ENCODE results near the gene DNAJB12. TPM values are rescaled to one million over a fixed set of nuclear protein-coding genes. Genes with fewer than 3 reads are reported as not detected.

The DNAJB12 gene
- total RNA-seq, 1 donor from 2014 or later, result 13.0 TPM

- Histone ChIP-seq H3K9ac (ENCODE audit: low read depth in 1 of 3, low read length in 3 of 3) (no peak overlapping the region), H3K4me1 (ENCODE audit: control insufficient read depth in 3 of 3, insufficient read depth in 3 of 3, low read length in 3 of 3) (peaks cover 14 to 20% (median 14%) of the 10 kb centered on the region in 3 donors), H3K4me3 (ENCODE audit: low read length in 3 of 3) (no peak overlapping the region), H3K27ac (ENCODE audit: low read depth, low read length) (no peak overlapping the region), H3K9me3 (ENCODE audit: control insufficient read depth in 3 of 3, low read length in 3 of 3) (no peaks in the 10 kb centered on the region), H3K27me3 (ENCODE audit: control insufficient read depth in 3 of 3, insufficient read depth in 3 of 3, low read length in 3 of 3) (no peaks in the 10 kb centered on the region), H3K36me3 (ENCODE audit: control insufficient read depth in 3 of 3, insufficient read depth in 3 of 3, low read length in 3 of 3) (peaks cover 51 to 55% (median 53%) of the 10 kb centered on the region in 3 donors)
Measured at GRCh38 chr10:72340510-72341261, 14.0 kb downstream of the DNAJB12 start.

- Histone ChIP-seq H3K9ac (ENCODE audit: low read depth in 1 of 3, low read length in 3 of 3) (no peak overlapping the region), H3K4me3 (ENCODE audit: low read length in 3 of 3) (no peak overlapping the region), H3K27ac (ENCODE audit: low read depth, low read length) (no peak overlapping the region), H3K36me3 (ENCODE audit: control insufficient read depth in 3 of 3, insufficient read depth in 3 of 3, low read length in 3 of 3) (peaks cover 37 to 42% (median 41%) of the 10 kb centered on the region in 3 donors), H3K9me3 (ENCODE audit: control insufficient read depth in 3 of 3, low read length in 3 of 3) (no peaks in the 10 kb centered on the region), H3K4me1 (ENCODE audit: control insufficient read depth in 3 of 3, insufficient read depth in 3 of 3, low read length in 3 of 3) (peaks cover 35 to 37% (median 36%) of the 10 kb centered on the region in 3 donors), H3K27me3 (ENCODE audit: control insufficient read depth in 3 of 3, insufficient read depth in 3 of 3, low read length in 3 of 3) (no peaks in the 10 kb centered on the region)
Measured at GRCh38 chr10:72338180-72338579, 16.5 kb downstream of the DNAJB12 start.

- peaks cover 35 to 39% (median 37%) of the 10 kb centered on the region in 3 donors for H3K4me1 ChIP-seq (ENCODE audit: control insufficient read depth in 3 of 3, insufficient read depth in 3 of 3, low read length in 3 of 3)
- no peaks in the 10 kb centered on the region for H3K9me3 ChIP-seq (ENCODE audit: control insufficient read depth in 3 of 3, low read length in 3 of 3)
- H3K27me3 ChIP-seq (ENCODE audit: control insufficient read depth in 3 of 3, insufficient read depth in 3 of 3, low read length in 3 of 3), result no peaks in the 10 kb centered on the region
- no peak overlapping the region for H3K4me3 ChIP-seq (ENCODE audit: low read length in 3 of 3)
- peaks cover 32 to 38% (median 36%) of the 10 kb centered on the region in 3 donors for H3K36me3 ChIP-seq (ENCODE audit: control insufficient read depth in 3 of 3, insufficient read depth in 3 of 3, low read length in 3 of 3)
- H3K9ac ChIP-seq (ENCODE audit: low read depth in 1 of 3, low read length in 3 of 3), result no peak overlapping the region
- no peak overlapping the region for H3K27ac ChIP-seq (ENCODE audit: low read depth, low read length)
Measured at GRCh38 chr10:72337722-72338121, 17.0 kb downstream of the DNAJB12 start.

- Histone ChIP-seq H3K27me3 (ENCODE audit: control insufficient read depth in 3 of 3, insufficient read depth in 3 of 3, low read length in 3 of 3) (no peaks in the 10 kb centered on the region), H3K9ac (ENCODE audit: low read depth in 1 of 3, low read length in 3 of 3) (peak overlapping the region in 2 of 3 donors; percentile 57 to 75), H3K4me1 (ENCODE audit: control insufficient read depth in 3 of 3, insufficient read depth in 3 of 3, low read length in 3 of 3) (peaks cover 38 to 43% (median 41%) of the 10 kb centered on the region in 3 donors), H3K27ac (ENCODE audit: low read depth, low read length) (peak overlapping the region; percentile 92), H3K4me3 (ENCODE audit: low read length in 3 of 3) (no peak overlapping the region), H3K36me3 (ENCODE audit: control insufficient read depth in 3 of 3, insufficient read depth in 3 of 3, low read length in 3 of 3) (peaks cover 27 to 32% (median 31%) of the 10 kb centered on the region in 3 donors), H3K9me3 (ENCODE audit: control insufficient read depth in 3 of 3, low read length in 3 of 3) (no peaks in the 10 kb centered on the region)
Measured at GRCh38 chr10:72337039-72337629, 17.6 kb downstream of the DNAJB12 start.

- H3K4me3 ChIP-seq (ENCODE audit: low read length in 3 of 3), result no peak overlapping the region
- peak overlapping the region; percentile 92 for H3K27ac ChIP-seq (ENCODE audit: low read depth, low read length)
- peaks cover 44 to 48% (median 48%) of the 10 kb centered on the region in 3 donors for H3K4me1 ChIP-seq (ENCODE audit: control insufficient read depth in 3 of 3, insufficient read depth in 3 of 3, low read length in 3 of 3)
- H3K9ac ChIP-seq (ENCODE audit: low read depth in 1 of 3, low read length in 3 of 3), result peak overlapping the region; percentile 19 to 75 (median 68)
- H3K9me3 ChIP-seq (ENCODE audit: control insufficient read depth in 3 of 3, low read length in 3 of 3), result no peaks in the 10 kb centered on the region
- peaks cover 23 to 26% (median 25%) of the 10 kb centered on the region in 3 donors for H3K36me3 ChIP-seq (ENCODE audit: control insufficient read depth in 3 of 3, insufficient read depth in 3 of 3, low read length in 3 of 3)
- no peaks in the 10 kb centered on the region for H3K27me3 ChIP-seq (ENCODE audit: control insufficient read depth in 3 of 3, insufficient read depth in 3 of 3, low read length in 3 of 3)
Measured at GRCh38 chr10:72336259-72337038, 18.3 kb downstream of the DNAJB12 start.

- peaks cover 16 to 19% (median 17%) of the 10 kb centered on the region in 3 donors for H3K36me3 ChIP-seq (ENCODE audit: control insufficient read depth in 3 of 3, insufficient read depth in 3 of 3, low read length in 3 of 3)
- peak overlapping the region; percentile 92 for H3K27ac ChIP-seq (ENCODE audit: low read depth, low read length)
- peaks cover 50 to 54% (median 53%) of the 10 kb centered on the region in 3 donors for H3K4me1 ChIP-seq (ENCODE audit: control insufficient read depth in 3 of 3, insufficient read depth in 3 of 3, low read length in 3 of 3)
- no peaks in the 10 kb centered on the region for H3K9me3 ChIP-seq (ENCODE audit: control insufficient read depth in 3 of 3, low read length in 3 of 3)
- peak overlapping the region; percentile 55 to 75 (median 73) for H3K9ac ChIP-seq (ENCODE audit: low read depth in 1 of 3, low read length in 3 of 3)
- peak overlapping the region; percentile 15 to 52 (median 48) for H3K4me3 ChIP-seq (ENCODE audit: low read length in 3 of 3)
- H3K27me3 ChIP-seq (ENCODE audit: control insufficient read depth in 3 of 3, insufficient read depth in 3 of 3, low read length in 3 of 3), result no peaks in the 10 kb centered on the region
Measured at GRCh38 chr10:72335394-72336258, 19.1 kb downstream of the DNAJB12 start.

GRCh38 chr10:72334825-72335393, 19.8 kb downstream of the DNAJB12 start:
- Histone ChIP-seq H3K4me1 (ENCODE audit: control insufficient read depth in 3 of 3, insufficient read depth in 3 of 3, low read length in 3 of 3) (peaks cover 50 to 54% (median 52%) of the 10 kb centered on the region in 3 donors), H3K36me3 (ENCODE audit: control insufficient read depth in 3 of 3, insufficient read depth in 3 of 3, low read length in 3 of 3) (peaks cover 14 to 15% (median 15%) of the 10 kb centered on the region in 3 donors), H3K27ac (ENCODE audit: low read depth, low read length) (peak overlapping the region; percentile 92), H3K9ac (ENCODE audit: low read depth in 1 of 3, low read length in 3 of 3) (peak overlapping the region; percentile 55 to 75 (median 73)), H3K9me3 (ENCODE audit: control insufficient read depth in 3 of 3, low read length in 3 of 3) (no peaks in the 10 kb centered on the region), H3K27me3 (ENCODE audit: control insufficient read depth in 3 of 3, insufficient read depth in 3 of 3, low read length in 3 of 3) (no peaks in the 10 kb centered on the region), H3K4me3 (ENCODE audit: low read length in 3 of 3) (peak overlapping the region; percentile 10 to 52 (median 23))

- peak overlapping the region; percentile 92 for H3K27ac ChIP-seq (ENCODE audit: low read depth, low read length)
- H3K27me3 ChIP-seq (ENCODE audit: control insufficient read depth in 3 of 3, insufficient read depth in 3 of 3, low read length in 3 of 3), result no peaks in the 10 kb centered on the region
- H3K4me1 ChIP-seq (ENCODE audit: control insufficient read depth in 3 of 3, insufficient read depth in 3 of 3, low read length in 3 of 3), result peaks cover 50 to 57% (median 55%) of the 10 kb centered on the region in 3 donors
- H3K4me3 ChIP-seq (ENCODE audit: low read length in 3 of 3), result peak overlapping the region in 2 of 3 donors; percentile 10 to 23
- peak overlapping the region; percentile 51 to 75 (median 55) for H3K9ac ChIP-seq (ENCODE audit: low read depth in 1 of 3, low read length in 3 of 3)
- H3K36me3 ChIP-seq (ENCODE audit: control insufficient read depth in 3 of 3, insufficient read depth in 3 of 3, low read length in 3 of 3), result peaks cover 14 to 15% (median 15%) of the 10 kb centered on the region in 3 donors
- no peaks in the 10 kb centered on the region for H3K9me3 ChIP-seq (ENCODE audit: control insufficient read depth in 3 of 3, low read length in 3 of 3)
Measured at GRCh38 chr10:72334196-72334824, 20.4 kb downstream of the DNAJB12 start.
